HG03457 (cell line): ENCODE measurements around the gene MSANTD1.

Experiments used
- ATAC-seq: cut with Tn5 transposase; IDR thresholded peaks from one replicate; pipeline ENCODE4 v1.9.1; 2021; ENCODE audit warnings: moderate number of reproducible peaks; ENCODE audit not compliant: unreplicated experiment

Gene MSANTD1

DNA sequence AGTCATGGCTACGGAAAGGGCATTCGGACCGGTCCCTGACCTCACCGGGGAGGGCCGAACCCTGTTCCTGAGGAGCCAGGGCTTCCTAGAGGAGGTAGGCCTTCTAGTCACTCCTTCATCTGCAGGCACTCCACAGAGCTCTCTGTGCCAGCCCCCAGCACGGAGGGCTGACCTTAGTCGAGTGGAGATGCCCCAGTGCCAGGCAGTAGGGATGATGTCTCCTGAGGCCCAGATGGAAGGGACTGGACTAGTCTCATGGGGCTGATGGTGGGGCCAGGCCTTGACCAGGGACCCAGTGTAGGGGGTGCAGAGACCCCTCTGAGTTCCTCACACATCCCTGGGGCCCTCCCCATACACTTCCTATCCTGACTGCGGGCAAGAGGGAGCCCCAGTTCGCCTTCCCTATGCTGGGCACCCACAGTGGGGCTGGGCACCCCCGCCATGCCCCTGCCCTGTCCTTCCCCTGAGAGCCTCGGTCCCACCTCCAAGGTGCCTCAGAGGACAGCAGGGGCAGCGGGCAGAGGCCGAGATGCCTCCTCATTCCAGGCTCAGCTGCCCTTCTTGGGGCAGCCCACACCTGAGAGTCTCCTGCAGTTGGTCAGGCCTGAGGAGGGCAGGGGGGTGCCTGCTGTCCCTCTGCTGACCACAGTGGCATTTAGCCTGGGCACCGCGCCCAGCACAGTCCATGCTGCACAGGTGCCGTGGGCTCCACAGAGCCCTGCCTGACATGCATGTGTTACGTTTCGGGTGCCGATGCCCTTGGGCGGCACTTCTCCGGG, 1.4 kb upstream of the MSANTD1 start:
- ATAC-seq, result no peak

- no peak for ATAC-seq
These were observed 830 bp upstream of the MSANTD1 start for GRCh38 chr4:3248178-3248480.

GRCh38 chr4:3249711-3250437, 915 bp downstream of the MSANTD1 start:
- no peak for ATAC-seq

GRCh38 chr4:3250438-3250955, 1.5 kb downstream of the MSANTD1 start:
- ATAC-seq, result no peak

DNA sequence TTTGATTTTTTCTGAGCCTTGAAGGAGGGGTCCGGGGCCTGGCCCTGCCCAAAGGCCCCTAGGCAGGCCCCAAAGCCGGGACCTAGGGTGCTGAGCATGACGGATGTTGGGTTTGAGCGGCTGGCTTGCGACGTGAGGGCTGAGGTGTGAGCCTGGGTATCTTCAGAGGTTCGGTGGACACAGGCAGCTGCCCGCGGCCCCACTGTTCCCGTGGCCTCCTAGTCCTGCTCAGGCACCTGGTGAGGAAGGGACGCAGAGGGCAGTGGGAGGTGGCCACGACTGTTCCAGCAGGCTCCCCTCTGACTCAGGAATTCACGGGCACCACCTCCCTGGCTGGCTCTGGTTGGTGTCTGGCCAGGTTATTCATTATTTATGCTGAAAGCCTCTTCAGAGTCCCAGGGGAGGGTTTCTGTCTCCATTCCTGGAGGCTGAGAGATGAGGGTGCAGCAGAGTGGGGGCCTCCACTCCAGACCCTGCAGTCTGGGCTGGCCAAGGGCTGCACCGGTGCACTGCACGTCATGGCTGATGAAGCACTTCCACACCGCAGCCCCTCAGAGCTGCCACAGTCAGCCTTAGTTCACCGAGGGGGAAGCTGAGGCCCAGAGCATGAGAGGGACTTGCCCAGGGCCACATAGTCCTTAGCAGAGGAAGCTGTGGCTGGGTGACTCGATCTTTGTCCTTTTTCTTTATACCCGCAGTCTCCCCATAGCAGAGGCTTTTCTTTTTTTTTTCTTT, 2.2 kb downstream of the MSANTD1 start:
- no peak for ATAC-seq

- ATAC-seq, result no peak
These were observed 2.9 kb downstream of the MSANTD1 start for GRCh38 chr4:3251691-3252479.

- ATAC-seq, result no peak
These were observed 3.5 kb downstream of the MSANTD1 start for GRCh38 chr4:3252480-3252828.

- ATAC-seq, result no peak
These were observed 4.1 kb downstream of the MSANTD1 start for GRCh38 chr4:3252831-3253641.

DNA sequence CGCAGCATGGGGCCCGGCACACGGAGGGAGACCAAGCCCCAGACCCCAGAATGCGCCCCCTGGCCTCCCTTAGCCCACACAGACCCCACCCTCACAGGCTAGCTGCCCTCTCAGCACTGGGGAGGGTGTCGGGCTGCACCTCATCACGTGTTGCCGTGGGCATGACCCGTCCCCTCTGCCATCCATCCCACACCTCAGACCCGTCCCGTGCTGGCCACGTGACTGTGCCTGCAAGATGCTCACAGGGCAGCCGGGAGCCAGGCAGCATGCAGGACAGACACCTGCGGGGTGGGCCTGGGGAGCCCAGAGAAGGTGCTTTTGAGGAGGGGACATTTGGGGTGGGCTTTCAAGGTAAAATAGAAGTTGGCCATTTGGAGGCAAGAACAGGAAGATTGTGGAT, 4.8 kb downstream of the MSANTD1 start:
- ATAC-seq, result no peak

DNA sequence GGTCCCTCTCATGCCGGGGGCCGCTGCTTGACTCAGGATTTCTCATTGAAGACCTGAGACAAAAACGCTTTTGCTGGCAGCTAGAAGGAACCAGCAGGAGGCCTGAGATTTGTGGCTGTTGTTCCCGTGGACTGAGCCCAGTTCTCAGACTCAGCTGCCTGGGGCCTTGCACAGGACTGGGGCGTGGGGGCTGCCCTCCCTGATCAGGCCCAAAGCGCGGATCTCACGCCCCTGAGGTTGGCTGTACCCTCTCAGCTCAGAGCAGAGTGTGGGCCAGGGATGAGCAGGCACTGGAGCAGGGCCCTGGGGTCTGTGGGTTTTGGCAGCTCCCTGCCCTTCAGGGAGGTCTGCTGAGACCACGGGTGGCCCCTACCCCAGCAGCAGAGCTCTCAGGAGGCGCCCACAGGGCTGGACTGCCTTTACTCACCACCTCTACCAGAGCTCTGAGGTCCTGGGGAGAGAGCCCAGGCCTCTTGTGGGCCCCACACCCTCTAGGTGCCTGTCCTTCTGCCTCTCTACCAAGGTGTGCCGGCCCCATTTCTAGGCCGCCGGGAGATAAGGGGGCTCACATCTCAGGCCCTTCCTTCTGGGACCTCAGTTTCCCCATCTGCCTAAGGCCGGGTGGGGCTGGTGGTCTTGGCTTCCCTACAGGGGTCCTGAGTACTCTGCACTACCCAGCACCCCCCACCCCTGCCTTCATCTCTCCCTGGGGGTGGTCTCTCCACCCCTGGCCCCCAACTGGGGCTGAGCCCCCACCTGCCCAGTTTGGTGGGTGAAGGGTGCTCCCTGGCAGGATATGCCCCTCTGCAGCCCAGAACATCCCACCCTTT, 5.6 kb downstream of the MSANTD1 start:
- no peak for ATAC-seq

GRCh38 chr4:3255611-3256186, 6.7 kb downstream of the MSANTD1 start:
- ATAC-seq, result no peak

DNA sequence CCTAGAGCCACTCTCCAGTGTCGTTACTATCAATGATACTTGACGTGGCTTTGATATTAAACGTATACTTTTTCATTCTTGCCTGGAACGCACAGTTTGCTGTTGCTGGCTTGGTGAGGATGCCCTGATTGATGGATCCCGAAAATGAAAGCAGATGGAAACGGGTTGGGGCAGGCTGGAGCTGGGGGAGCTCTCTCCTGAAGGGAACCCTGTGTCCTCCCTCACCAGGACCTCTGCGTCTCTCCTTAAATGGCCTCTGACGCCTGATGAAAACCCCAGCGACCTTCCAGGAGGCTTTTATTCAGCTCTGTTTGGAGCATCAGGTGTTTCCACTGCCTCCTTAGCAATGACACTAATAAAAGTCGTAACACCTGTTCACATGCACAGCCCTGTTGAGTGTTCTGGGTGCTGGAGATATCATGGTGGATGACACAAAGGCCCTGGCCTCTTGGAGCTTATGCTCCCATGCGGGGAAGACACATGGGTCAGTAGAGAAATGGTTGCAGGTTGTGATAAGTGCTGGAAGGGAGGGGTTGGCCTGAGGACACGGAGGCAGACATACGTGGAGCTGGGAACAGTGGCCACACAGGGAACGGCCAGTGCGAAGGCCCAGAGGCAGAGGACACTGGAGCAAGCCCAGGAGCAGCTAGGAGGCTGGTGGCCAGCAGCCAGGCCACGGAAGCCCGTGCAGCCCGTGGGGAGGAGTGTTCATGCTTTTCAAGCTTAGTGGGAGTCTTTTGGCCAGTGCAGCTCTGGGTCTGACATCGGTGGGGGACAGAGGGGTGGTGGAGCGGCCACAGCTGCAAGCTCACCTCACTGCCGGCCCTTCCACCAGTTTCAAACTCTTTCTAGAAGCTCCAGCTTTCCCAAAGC, 7.5 kb downstream of the MSANTD1 start:
- ATAC-seq, result no peak

DNA sequence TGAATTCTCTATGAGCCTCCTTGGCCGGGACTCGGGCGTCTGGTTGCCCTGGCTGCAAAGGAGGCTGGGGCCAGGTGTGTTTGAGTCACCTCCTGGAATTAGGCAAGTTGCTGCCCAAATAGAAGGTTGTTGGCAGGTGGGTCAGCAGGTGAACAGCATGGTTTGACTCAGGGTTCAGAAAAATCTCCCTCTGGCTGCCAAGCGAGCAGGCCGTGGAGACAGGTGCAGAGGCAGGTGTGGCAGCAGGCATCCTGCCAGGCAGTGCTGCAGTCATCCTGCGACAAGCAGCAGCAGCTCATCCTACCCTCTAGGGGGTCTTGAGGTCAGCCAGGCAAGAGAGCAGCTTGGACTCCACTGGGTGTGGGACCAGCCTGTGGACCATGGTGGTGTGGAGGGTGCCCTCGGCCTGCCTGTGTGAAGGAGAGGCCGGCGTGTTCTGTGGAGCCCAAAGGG, 8.2 kb downstream of the MSANTD1 start:
- ATAC-seq, result no peak

- no peak for ATAC-seq
These were observed 8.9 kb downstream of the MSANTD1 start for GRCh38 chr4:3257556-3258482.

GRCh38 chr4:3261411-3262207, 12.7 kb downstream of the MSANTD1 start:
- no peak for ATAC-seq
